Esophagus (tissue), 2 donors: Measurements from ENCODE around the gene NOC3L. TPM values are rescaled to one million over a fixed set of nuclear protein-coding genes. Genes with fewer than 3 reads are reported as not detected.

Experiments used
- H3K27ac ChIP-seq, 2 donors: one replicate each; pipeline ENCODE4 v1.5.1; 2013; ENCODE audit warnings: low read depth in 2 of 2, mild to moderate bottlenecking in 2 of 2, inconsistent platforms in 1 of 2, low read length in 1 of 2, moderate library complexity in 1 of 2
- H3K27me3 ChIP-seq, 2 donors: one replicate each; pipeline ENCODE4 v1.6.1; 2013; ENCODE audit warnings: low read length in 2 of 2, control low read depth in 1 of 2, mild to moderate bottlenecking in 1 of 2; ENCODE audit not compliant: insufficient read depth in 2 of 2, control insufficient read depth in 1 of 2
- H3K36me3 ChIP-seq, 2 donors: one replicate each; pipeline ENCODE4 v1.6.1; 2013; ENCODE audit warnings: low read length in 1 of 2; ENCODE audit not compliant: control insufficient read depth in 2 of 2, insufficient read depth in 2 of 2
- H3K4me1 ChIP-seq, 2 donors: one replicate each; pipeline ENCODE4 v1.6.1; 2013; ENCODE audit warnings: low read length in 1 of 2; ENCODE audit not compliant: control insufficient read depth in 2 of 2, insufficient read depth in 2 of 2
- H3K4me3 ChIP-seq, 2 donors: one replicate each; pipeline ENCODE4 v1.5.1; 2013; ENCODE audit warnings: low read length in 2 of 2, mild to moderate bottlenecking in 2 of 2, low read depth in 1 of 2, moderate library complexity in 1 of 2
- H3K9me3 ChIP-seq, 2 donors: one replicate each; pipeline ENCODE4 v1.6.1; 2013; ENCODE audit warnings: mild to moderate bottlenecking in 2 of 2, low read depth in 1 of 2, low read length in 1 of 2, moderate library complexity in 1 of 2; ENCODE audit not compliant: control insufficient read depth in 2 of 2, insufficient read depth in 1 of 2
- WGBS, 2 donors: extraction: QIAGEN DNeasy Blood & Tissue Kit; methylation state at CpG; one replicate each; pipeline ENCODE4 v1.1.7; 2013; 5-methylcytosine and 5-hydroxymethylcytosine counted together
- polyA plus RNA-seq, 2 donors: library from polyadenylated mRNA; stranded (reverse); fragments of 200-250 nt; gene quantifications; one replicate each; pipeline ENCODE4 v1.2.3, GENCODE V29; 2013
- donor health status: healthy with polysubstance abuse.
- donor health status: Bipolar disorder and iron deficiency.

NOC3L gene
- polyA plus RNA-seq, 2 donors = 4.8 to 5.3 TPM

DNA sequence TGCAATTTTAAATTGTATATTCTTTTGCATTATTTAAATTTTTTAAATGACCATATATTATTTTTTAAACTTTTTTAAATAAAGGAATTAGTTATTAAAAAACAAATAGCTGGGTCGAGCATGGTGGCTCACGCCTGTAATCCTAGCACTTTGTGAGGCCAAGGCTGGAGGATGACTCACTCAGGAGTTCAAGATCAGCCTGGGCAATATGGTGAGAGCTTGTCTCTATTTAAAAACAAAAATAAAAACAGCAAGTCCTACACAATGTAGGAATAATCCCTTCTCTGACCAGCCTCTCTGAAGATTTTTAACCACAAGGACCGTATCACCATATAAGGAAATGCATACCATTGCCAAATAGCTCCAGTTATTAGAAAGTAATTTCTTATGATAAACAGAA is 19.6 kb downstream of the NOC3L start:
- H3K4me3 ChIP-seq = no peak overlapping the region
- no peak overlapping the region for H3K27ac ChIP-seq
- H3K4me1 ChIP-seq = no peaks in the 10 kb centered on the region
- no peaks in the 10 kb centered on the region for H3K9me3 ChIP-seq
- H3K36me3 ChIP-seq = peaks cover 0 to 2% of the 10 kb centered on the region in 2 donors
- H3K27me3 ChIP-seq = no peaks in the 10 kb centered on the region
- WGBS, 2 donors = 86 to 88% methylated on average over 3 of the region's 3 CpGs

DNA sequence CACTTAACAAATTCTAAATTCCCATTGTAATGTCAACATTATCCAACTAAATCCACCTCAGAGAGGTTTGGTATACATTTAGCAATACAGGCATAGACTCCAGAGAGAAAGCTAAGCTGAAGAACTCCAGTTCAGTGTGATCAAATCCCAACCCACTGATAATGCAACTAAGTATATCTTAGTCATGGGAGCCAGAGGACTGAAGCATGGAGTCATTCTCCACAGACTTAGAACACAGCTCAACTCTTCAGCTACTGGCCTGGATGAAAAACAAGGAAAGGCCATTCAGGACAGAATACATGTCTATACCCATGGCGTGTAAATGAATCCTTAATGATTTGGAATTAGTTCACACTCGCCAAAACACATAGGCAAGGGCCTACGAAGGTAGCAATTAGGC is 27.9 kb downstream of the NOC3L start:
- H3K36me3 ChIP-seq = peaks cover 0 to 5% of the 10 kb centered on the region in 2 donors
- no peaks in the 10 kb centered on the region for H3K4me1 ChIP-seq
- no peaks in the 10 kb centered on the region for H3K9me3 ChIP-seq
- WGBS, 2 donors = 93 to 95% methylated on average over 3 of the region's 3 CpGs
- H3K4me3 ChIP-seq = no peak overlapping the region
- H3K27me3 ChIP-seq = no peaks in the 10 kb centered on the region
- H3K27ac ChIP-seq = no peak overlapping the region

DNA sequence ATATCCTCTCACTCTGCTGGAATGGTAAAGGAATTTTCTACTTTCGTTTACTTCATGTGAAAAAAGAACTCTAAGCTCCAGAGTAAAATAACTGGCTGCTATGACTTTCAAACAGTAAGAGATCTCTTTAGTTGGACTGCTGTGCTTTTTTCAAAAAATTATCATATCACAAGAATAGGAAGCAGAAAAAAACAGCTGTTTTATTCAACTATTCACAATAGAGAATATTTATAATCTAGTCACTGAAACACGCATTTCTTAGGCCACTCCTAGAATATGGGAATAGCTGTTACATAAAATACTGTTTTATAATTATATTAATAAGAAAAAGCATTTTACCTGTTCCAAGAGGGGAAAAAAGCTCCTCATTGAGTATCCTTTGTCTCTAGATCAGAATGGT is 29.7 kb downstream of the NOC3L start:
- H3K36me3 ChIP-seq = peaks cover 0 to 5% of the 10 kb centered on the region in 2 donors
- no peak overlapping the region for H3K4me3 ChIP-seq
- H3K27ac ChIP-seq = no peak overlapping the region
- H3K4me1 ChIP-seq = no peaks in the 10 kb centered on the region
- H3K27me3 ChIP-seq = no peaks in the 10 kb centered on the region
- 85 to 92% methylated on average over 2 of the region's 2 CpGs for WGBS, 2 donors
- H3K9me3 ChIP-seq = no peaks in the 10 kb centered on the region

DNA sequence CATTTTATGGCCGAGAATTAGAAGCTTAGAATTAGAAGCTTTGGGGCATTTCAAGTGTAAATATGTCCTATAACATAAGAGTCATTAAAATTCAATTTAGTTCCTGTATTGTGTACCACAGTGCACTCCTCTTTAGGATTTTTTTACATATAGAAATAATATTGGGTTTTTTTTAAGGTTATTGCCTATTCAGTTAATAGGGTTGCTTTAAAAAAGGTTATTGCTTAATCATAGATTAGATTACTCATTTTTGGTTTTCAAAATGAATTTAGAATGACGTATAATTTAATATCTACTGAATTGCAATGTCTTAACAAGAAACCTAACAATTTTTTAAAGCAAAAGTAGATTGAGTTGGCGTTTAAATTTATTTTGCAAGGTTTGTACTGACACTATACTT is 34.1 kb downstream of the NOC3L start:
- Histone ChIP-seq H3K36me3 (peaks cover 0 to 9% of the 10 kb centered on the region in 2 donors), H3K4me1 (no peaks in the 10 kb centered on the region), H3K27me3 (no peaks in the 10 kb centered on the region), H3K4me3 (no peak overlapping the region), H3K9me3 (no peaks in the 10 kb centered on the region), H3K27ac (no peak overlapping the region)
- 93% methylated on average over 3 of the region's 3 CpGs for WGBS, 2 donors

DNA sequence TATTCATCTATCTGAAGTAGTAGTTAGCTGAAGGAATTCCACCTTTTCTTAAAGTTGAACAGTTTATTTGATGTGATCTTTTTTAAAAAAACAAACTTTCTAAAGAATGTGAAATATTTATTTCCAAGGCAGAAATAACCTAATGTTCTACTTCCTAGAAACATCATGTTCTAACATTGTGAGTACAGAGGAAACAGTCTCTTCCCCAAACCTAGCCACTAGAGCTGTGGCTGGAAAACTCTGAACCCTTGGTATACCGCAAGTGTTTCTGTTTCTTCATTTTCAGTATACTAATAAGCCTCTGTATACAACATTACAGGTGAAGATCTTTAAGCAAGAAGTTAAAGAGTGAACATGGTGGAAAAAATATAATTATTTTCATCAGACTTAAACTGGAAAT is 35.1 kb downstream of the NOC3L start:
- no peaks in the 10 kb centered on the region for H3K9me3 ChIP-seq
- no peaks in the 10 kb centered on the region for H3K4me1 ChIP-seq
- H3K4me3 ChIP-seq = no peak overlapping the region
- H3K27ac ChIP-seq = no peak overlapping the region
- WGBS, 2 donors = 95% methylated on average over 1 of the region's 1 CpG
- no peaks in the 10 kb centered on the region for H3K27me3 ChIP-seq
- peaks cover 0 to 9% of the 10 kb centered on the region in 2 donors for H3K36me3 ChIP-seq

DNA sequence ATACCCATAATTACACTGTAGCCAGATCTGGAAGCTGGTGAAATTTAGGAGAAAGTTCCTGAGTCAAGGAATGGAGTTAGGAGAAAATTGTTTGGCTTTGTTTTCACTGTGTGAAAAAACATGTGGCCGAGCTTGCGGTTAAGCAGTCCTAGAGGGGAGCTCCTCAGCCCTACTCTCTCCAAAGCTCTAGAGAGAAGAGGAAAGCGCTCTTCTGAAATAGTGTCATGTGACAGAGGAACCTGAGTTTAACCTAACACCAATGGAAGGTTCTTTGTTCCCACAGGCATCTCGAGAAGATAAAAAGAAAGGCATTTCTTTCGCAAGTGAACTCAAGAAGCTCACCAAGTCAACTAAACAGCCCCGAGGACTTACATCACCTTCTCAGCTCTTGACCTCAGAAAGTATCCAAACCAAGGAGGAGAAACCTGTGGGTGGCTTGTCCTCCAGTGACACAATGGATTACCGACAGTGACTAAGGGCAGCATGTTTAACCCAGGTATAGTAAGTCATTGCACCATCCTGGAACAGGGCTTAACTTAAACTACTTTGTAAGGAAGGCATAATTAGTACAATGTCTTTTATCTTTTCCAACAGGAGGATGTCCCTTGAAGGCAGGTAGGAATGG is 38.0 kb downstream of the NOC3L start:
- Histone ChIP-seq H3K4me3 (no peak overlapping the region), H3K9me3 (no peaks in the 10 kb centered on the region), H3K27ac (no peak overlapping the region), H3K27me3 (no peaks in the 10 kb centered on the region), H3K36me3 (peaks cover 4 to 9% of the 10 kb centered on the region in 2 donors), H3K4me1 (no peaks in the 10 kb centered on the region)
- 91 to 96% methylated on average over 7 of the region's 7 CpGs for whole genome bisulfite sequencing, 2 donors

DNA sequence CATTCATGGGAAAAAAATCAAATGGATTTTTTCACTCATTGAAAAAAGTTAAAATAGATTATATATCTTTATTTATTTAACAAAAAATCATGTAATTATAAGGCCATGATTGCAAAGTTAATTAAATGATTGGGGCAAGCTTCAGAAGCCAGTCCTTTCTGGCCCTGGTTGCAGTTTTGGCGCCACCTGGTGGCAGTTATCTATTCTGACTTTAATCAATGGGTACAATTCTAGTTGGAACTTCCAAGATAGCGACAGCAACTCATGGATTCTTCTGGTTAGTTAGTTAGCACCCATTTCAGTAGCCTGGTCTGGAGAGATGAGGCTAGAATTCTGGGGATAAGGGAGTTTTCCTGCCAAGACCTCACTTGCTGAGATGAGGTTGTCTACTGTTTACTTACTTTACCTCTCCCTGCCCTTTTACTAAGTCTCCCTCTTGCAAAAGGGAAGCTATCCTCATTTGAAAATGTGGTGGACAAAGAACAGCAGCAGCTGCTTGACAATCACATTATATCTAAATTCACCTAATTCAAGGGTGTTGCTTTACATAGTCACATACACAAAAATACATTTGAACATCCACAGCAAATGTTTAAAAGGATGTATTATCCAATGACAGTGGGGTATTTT is 42.3 kb downstream of the NOC3L start:
- Histone ChIP-seq H3K4me3 (no peak overlapping the region), H3K9me3 (no peaks in the 10 kb centered on the region), H3K27ac (no peak overlapping the region), H3K4me1 (no peaks in the 10 kb centered on the region), H3K36me3 (peaks cover 4 to 9% of the 10 kb centered on the region in 2 donors), H3K27me3 (no peaks in the 10 kb centered on the region)
- WGBS, 2 donors = 19 to 25% methylated on average over 2 of the region's 2 CpGs

DNA sequence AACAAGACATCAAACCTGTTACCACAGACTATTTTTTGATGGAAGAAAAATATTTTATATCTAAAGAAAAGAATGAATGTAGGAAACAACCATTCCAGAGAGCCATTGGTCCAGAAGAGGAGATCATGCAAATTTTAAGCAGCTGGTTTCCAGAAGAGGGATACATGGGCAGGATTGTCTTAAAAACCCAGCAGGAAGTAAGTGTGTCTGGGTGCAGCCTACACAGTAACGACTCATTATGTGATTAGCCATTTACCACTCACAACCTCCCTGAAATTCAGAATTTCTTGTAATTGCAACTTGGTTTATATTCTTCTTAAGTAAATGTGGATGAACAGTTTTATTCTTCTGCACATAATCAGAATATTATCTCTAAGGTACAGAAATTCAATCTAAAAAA is 46.2 kb downstream of the NOC3L start:
- no peak overlapping the region for H3K4me3 ChIP-seq
- H3K9me3 ChIP-seq = no peaks in the 10 kb centered on the region
- H3K36me3 ChIP-seq = no peaks in the 10 kb centered on the region
- WGBS, 2 donors = 37 to 46% methylated on average over 1 of the region's 1 CpG
- H3K27ac ChIP-seq = no peak overlapping the region
- H3K27me3 ChIP-seq = no peaks in the 10 kb centered on the region
- H3K4me1 ChIP-seq = no peaks in the 10 kb centered on the region

DNA sequence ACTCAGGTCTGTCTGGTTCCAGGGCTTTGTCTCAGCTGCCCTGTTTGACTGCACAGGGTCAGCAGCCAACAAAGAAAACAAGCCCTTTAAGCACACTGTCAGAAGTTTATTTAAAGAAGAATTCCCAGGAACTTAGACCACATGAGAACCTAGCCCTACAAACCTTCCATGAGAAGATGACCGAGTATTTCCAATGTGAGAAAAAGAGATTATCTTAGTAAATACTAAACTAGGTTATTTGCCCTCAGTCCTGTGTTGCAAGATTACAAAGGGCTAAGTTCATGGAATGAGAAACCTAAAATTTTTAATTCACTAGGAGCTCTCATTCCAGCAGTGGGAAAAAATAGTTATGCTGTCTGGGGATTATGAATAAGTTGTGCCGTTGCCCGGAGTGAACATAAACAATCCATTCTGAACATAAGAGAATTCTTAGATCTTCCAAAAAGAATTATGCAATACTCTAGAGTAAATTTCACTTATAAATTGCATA is 46.7 kb downstream of the NOC3L start:
- WGBS, 2 donors = 23 to 40% methylated on average over 3 of the region's 3 CpGs
- H3K4me3 ChIP-seq = no peak overlapping the region
- H3K27me3 ChIP-seq = no peaks in the 10 kb centered on the region
- no peaks in the 10 kb centered on the region for H3K36me3 ChIP-seq
- no peaks in the 10 kb centered on the region for H3K9me3 ChIP-seq
- H3K27ac ChIP-seq = no peak overlapping the region
- no peaks in the 10 kb centered on the region for H3K4me1 ChIP-seq

DNA sequence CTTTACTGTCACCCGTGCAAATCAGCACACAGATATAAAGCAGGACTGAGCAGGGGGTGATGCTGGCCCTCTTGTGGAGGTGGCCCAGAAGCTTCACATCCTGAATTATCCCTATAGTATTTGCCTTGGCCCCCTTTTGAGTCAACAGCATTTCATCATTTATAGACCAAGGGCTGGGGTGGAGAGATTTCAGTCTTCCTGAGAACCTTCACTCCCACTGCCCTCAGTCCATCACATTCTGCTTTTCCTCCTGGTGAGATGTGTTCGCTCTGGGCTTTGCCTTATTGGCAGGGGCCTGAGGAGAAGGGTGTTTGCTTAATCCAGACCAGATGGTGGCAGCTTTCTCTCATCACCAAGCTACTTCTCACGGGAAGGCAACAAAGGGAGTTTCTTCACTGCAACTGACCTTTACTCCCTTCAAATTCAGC is 47.7 kb downstream of the NOC3L start:
- no peak overlapping the region for H3K27ac ChIP-seq

More for the DNA sequence above, 47.7 kb downstream of the NOC3L start:
- no peaks in the 10 kb centered on the region for H3K9me3 ChIP-seq
- H3K4me1 ChIP-seq = no peaks in the 10 kb centered on the region
- no peak overlapping the region for H3K4me3 ChIP-seq
- WGBS, 2 donors = 66 to 78% methylated on average over 3 of the region's 3 CpGs
- no peaks in the 10 kb centered on the region for H3K36me3 ChIP-seq
- no peaks in the 10 kb centered on the region for H3K27me3 ChIP-seq
